Effector memory CD4-positive, alpha-beta T cell (primary cell): ENCODE measurements around the gene FOXRED1.
A peak's percentile ranks its signal among the peaks of the same experiment; 100 is the strongest.

Source experiments
- DNase-seq, 3 donors: peaks; one replicate each; pipeline ENCODE4 v3.0.0-alpha.2; 2020
- H3K27ac ChIP-seq: 2 replicates; pipeline ENCODE4 v1.7.0; 2013; ENCODE audit warnings: mild to moderate bottlenecking, low read length, moderate library complexity; ENCODE audit not compliant: insufficient read depth, poor library complexity, severe bottlenecking
- H3K27me3 ChIP-seq: replicated peaks from 2 replicates; pipeline ENCODE4 v1.7.0; 2013; ENCODE audit warnings: mild to moderate bottlenecking, low read length; ENCODE audit not compliant: insufficient read depth, control insufficient read depth, poor library complexity, severe bottlenecking
- H3K36me3 ChIP-seq: 2 replicates; pipeline ENCODE4 v1.7.0; 2013; ENCODE audit warnings: mild to moderate bottlenecking, low read length, moderate library complexity; ENCODE audit not compliant: control insufficient read depth, insufficient read depth
- H3K4me1 ChIP-seq: 2 replicates; pipeline ENCODE4 v1.7.0; 2013; ENCODE audit warnings: low read length, mild to moderate bottlenecking; ENCODE audit not compliant: control insufficient read depth, insufficient read depth, poor library complexity, severe bottlenecking
- H3K4me3 ChIP-seq: 2 replicates; pipeline ENCODE4 v1.7.0; 2013; ENCODE audit warnings: low read length, low read depth, mild to moderate bottlenecking; ENCODE audit not compliant: insufficient read depth, poor library complexity, severe bottlenecking
- H3K9me3 ChIP-seq: 2 replicates; pipeline ENCODE4 v1.7.0; 2013; ENCODE audit warnings: mild to moderate bottlenecking, low read length, moderate library complexity; ENCODE audit not compliant: control insufficient read depth

The FOXRED1 gene

DNA sequence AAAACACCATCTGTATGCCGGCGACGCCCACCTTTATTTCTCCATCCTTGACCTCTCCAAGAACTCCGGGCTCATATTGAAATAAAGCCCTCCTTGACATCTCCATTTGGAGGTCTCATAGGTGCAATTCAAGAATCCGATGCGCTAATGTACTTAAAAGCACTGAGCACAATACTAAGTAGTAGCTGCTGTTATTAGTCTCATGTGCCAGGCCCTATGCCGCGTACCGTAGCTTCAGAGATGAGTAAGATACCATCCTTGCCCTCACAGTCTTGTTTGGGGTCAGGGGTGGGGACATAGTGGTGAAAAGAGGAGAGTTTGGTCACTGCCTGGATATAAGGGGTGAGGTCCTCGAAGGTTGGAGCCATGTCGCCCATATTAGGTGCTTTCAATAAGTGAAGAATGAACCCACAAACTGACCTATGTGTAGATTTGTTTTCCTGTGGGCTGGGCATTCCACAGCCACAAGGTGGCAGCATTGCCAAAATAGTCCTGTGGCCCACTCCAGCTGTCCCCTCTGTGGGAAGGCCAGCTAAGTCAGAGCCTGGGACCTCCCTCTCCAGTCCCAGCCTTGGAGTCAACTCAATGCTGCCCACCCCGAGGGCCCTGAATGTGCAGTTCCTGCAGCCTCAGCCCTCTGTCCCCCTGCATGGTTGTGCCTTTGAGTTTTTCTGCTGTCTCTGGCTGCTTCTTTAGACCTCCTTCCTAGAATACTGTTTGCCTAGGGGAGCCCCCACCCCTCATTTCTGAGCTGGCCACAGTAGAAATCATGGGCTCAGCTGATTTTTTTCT, 41.4 kb downstream of the FOXRED1 start:
- Histone ChIP-seq H3K27me3 (no peaks in the 10 kb centered on the region), H3K4me3 (no peak overlapping the region), H3K4me1 (no peaks in the 10 kb centered on the region), H3K27ac (no peak overlapping the region), H3K9me3 (no peaks in the 10 kb centered on the region), H3K36me3 (peaks cover 15% of the 10 kb centered on the region)
- DNase-seq, result peak in 2 of 3 donors; percentile 15 to 25

- Histone ChIP-seq H3K36me3 (peaks cover 15% of the 10 kb centered on the region), H3K27ac (no peak overlapping the region), H3K4me1 (no peaks in the 10 kb centered on the region), H3K27me3 (no peaks in the 10 kb centered on the region), H3K9me3 (no peaks in the 10 kb centered on the region), H3K4me3 (no peak overlapping the region)
- DNase-seq, result no peak
These were observed 42.0 kb downstream of the FOXRED1 start for GRCh38 chr11:126310992-126311310.

DNA sequence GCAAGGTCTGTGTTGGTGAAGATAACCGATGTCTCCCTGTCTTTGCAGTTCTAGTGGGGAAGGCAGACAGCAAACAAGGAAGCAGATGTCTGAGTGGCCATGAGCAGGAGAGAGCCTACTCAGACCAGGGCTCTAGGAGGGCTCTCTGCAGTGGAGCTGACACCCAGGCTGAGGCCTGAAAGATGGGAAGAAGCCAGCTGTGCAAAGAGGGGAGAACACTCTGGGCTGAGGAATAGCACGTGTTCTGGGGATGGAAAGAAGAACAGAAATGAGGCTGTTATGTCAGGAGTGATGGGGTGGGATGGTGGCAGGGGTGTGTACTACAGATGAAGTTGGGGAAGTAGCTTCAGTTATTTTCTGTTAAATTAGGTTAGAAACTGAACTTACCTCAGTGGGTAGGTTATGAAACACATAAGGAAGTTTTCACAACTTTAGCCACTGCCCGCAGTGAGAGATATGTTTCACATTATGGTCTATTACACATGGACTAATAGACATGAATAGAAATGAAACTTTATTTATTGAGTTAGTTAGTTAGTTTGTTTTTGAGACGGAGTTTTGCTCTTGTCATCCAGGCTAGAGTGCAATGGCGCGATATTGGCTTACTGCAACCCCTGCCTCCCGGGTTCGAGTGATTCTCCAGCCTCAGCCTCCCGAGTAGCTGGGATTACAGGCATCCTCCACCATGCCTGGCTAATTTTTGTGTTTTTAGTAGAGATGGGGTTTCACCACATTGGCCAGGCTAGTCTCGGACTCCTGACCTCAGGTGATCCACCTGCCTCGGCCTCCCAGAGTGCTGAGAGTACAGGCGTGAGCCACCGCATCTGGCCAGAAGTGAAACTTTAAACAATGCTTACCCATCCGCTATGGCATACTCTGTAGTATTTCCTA, 42.7 kb downstream of the FOXRED1 start:
- DNase-seq, result no peak
- Histone ChIP-seq H3K27ac (no peak overlapping the region), H3K27me3 (no peaks in the 10 kb centered on the region), H3K4me3 (no peak overlapping the region), H3K36me3 (peaks cover 15% of the 10 kb centered on the region), H3K4me1 (no peaks in the 10 kb centered on the region), H3K9me3 (no peaks in the 10 kb centered on the region)

GRCh38 chr11:126312961-126313360, 44.0 kb downstream of the FOXRED1 start:
- peaks cover 4% of the 10 kb centered on the region for H3K4me1 ChIP-seq

GRCh38 chr11:126313826-126314225, 44.9 kb downstream of the FOXRED1 start:
- H3K4me3 ChIP-seq, result no peak overlapping the region
- H3K27ac ChIP-seq, result no peak overlapping the region
- H3K27me3 ChIP-seq, result no peaks in the 10 kb centered on the region
- no peak for DNase-seq
- no peaks in the 10 kb centered on the region for H3K9me3 ChIP-seq
- peaks cover 12% of the 10 kb centered on the region for H3K4me1 ChIP-seq
- H3K36me3 ChIP-seq, result peaks cover 15% of the 10 kb centered on the region

More at GRCh38 chr11:126312961-126313360, 44.0 kb downstream of the FOXRED1 start:
- Histone ChIP-seq H3K9me3 (no peaks in the 10 kb centered on the region), H3K36me3 (peaks cover 15% of the 10 kb centered on the region), H3K27ac (no peak overlapping the region), H3K27me3 (no peaks in the 10 kb centered on the region), H3K4me3 (no peak overlapping the region)
- DNase-seq, result no peak

DNA sequence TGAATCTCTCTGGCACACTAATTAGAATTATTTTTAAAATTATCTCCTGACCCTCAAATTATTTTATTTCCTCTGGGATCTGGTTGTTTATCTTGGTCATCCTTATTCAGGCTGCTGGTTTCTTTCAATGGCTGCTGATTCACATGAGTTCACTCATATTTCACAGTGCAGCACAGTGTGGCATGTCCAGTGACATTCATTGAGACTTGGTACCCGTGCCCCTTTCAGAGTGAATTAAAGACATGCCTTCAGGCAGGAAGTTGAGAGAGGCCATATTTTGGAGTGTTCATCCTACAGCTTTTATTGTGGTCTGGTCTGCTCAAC, 48.4 kb downstream of the FOXRED1 start:
- peaks cover 3% of the 10 kb centered on the region for H3K36me3 ChIP-seq
- no peak overlapping the region for H3K4me3 ChIP-seq
- peaks cover 15% of the 10 kb centered on the region for H3K4me1 ChIP-seq
- H3K27ac ChIP-seq, result no peak overlapping the region
- H3K27me3 ChIP-seq, result no peaks in the 10 kb centered on the region
- no peaks in the 10 kb centered on the region for H3K9me3 ChIP-seq
- no peak for DNase-seq

- no peak for DNase-seq
- no peaks in the 10 kb centered on the region for H3K36me3 ChIP-seq
- H3K4me3 ChIP-seq, result peak overlapping the region; percentile 0
- H3K4me1 ChIP-seq, result peaks cover 15% of the 10 kb centered on the region
- no peaks in the 10 kb centered on the region for H3K27me3 ChIP-seq
- no peak overlapping the region for H3K27ac ChIP-seq
- no peaks in the 10 kb centered on the region for H3K9me3 ChIP-seq
These were observed 49.0 kb downstream of the FOXRED1 start for GRCh38 chr11:126317756-126318573.

DNA sequence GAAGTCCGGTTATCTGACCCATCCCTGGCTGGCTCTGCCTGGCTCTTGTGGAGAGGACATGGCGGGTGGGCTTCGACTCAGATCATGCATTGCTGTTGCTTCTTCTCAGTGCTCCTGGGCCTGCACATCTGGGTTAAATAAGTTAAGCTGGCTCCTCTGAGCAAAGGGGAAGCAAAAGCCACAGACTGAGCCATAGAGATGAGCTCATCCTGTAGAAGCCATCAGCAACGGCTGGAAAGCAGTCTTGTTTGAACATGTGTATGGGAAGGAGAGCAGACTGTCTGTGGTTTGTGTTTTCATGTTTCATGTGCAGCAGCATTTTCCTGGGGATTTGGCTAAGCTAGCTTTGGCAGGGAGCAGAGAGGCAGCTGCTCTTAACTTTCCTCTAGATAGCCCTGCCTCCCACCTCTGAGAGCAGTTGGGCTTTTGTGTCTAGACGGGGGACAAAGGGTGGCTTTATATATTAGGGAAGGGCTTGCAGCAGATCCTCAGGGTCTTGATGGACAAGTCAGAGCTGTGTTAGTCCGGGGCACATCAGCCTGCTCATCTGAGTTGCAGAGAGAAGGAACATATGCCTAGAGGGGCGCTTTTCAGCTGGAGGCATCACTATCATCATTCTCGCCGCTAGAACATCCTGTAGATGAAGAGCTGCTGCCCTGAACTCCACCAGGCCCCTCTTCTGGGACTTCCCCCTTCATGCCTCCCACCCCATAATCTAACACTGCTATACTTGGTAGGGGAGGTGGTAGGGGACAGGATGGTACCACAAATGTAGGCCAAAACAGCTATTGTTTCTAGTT, 49.8 kb downstream of the FOXRED1 start:
- Histone ChIP-seq H3K27ac (no peak overlapping the region), H3K4me1 (peaks cover 15% of the 10 kb centered on the region), H3K4me3 (no peak overlapping the region), H3K27me3 (no peaks in the 10 kb centered on the region), H3K36me3 (no peaks in the 10 kb centered on the region), H3K9me3 (no peaks in the 10 kb centered on the region)
- no peak for DNase-seq

DNA sequence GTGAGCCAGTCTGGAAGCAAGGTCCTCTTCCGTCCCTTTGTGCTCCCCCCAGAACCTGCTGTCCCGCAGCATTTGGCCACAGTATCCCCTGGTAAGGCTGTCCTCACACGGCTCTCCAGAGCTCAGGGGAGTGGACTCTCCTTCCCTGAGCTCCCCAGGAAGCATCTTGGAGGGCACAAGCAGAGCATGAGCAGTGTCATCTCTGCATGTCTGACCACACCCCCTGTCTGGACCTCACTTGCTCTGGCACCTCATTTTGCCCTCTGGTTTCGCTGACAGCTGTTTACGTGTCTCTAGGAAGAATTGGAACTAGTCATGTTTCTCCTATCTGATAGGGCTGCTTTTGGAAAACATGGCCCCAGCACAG, 50.4 kb downstream of the FOXRED1 start:
- no peak overlapping the region for H3K4me3 ChIP-seq
- no peaks in the 10 kb centered on the region for H3K9me3 ChIP-seq
- H3K4me1 ChIP-seq, result peaks cover 15% of the 10 kb centered on the region
- no peak for DNase-seq
- no peak overlapping the region for H3K27ac ChIP-seq
- no peaks in the 10 kb centered on the region for H3K36me3 ChIP-seq
- H3K27me3 ChIP-seq, result no peaks in the 10 kb centered on the region
